Ishikawa (cell line): ENCODE results near the gene CRACR2B.

Source experiments
- EP300 ChIP-seq: IDR thresholded peaks from 2 replicates; pipeline ENCODE4 v1.6.1; 2012; ENCODE audit warnings: borderline replicate concordance
- TAF1 ChIP-seq: IDR thresholded peaks from 2 replicates; pipeline ENCODE4 v1.6.1; 2012; ENCODE audit warnings: low read depth, mild to moderate bottlenecking
- TCF12 ChIP-seq: IDR thresholded peaks from 2 replicates; pipeline ENCODE4 v1.6.1; 2012; ENCODE audit warnings: low read depth
- YY1 ChIP-seq: IDR thresholded peaks from 2 replicates; pipeline ENCODE4 v1.6.1; 2012; ENCODE audit warnings: low read depth
- TF ChIP-seq, protein P1 (sequence below): IDR thresholded peaks from 2 replicates; pipeline ENCODE4 v1.6.1; 2012
- TF ChIP-seq, protein P2 (sequence below): IDR thresholded peaks from 2 replicates; pipeline ENCODE4 v1.6.1; 2012; ENCODE audit warnings: low read depth, mild to moderate bottlenecking

DNA sequence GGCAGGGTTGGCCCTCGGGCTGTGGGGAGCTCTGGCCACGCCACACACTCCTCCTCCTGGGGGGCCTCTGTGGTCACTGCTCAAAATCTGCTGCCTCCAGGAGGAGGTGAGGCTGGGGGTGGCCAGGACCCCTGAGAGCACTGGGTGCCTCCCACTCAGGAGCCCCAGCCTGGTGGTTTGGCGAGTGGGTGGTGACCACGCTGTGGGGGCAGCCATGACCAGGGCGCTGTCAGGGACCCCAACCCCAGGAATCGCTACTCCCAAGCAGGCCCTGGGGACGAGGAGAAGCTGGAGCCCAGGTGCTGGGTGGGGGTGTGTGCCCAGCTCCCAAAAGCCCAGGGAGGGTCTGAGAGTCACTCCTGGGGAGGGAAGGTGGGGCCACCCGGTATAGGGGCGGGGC lies 45.1 kb downstream of the CRACR2B start:
- TF ChIP-seq EP300, result no peak
- TF ChIP-seq, protein P1, sequence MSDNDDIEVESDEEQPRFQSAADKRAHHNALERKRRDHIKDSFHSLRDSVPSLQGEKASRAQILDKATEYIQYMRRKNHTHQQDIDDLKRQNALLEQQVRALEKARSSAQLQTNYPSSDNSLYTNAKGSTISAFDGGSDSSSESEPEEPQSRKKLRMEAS, result no peak
- TF ChIP-seq TCF12, result no peak
- no peak for TF ChIP-seq YY1
- TF ChIP-seq TAF1, result no peak
- TF ChIP-seq, protein P2, sequence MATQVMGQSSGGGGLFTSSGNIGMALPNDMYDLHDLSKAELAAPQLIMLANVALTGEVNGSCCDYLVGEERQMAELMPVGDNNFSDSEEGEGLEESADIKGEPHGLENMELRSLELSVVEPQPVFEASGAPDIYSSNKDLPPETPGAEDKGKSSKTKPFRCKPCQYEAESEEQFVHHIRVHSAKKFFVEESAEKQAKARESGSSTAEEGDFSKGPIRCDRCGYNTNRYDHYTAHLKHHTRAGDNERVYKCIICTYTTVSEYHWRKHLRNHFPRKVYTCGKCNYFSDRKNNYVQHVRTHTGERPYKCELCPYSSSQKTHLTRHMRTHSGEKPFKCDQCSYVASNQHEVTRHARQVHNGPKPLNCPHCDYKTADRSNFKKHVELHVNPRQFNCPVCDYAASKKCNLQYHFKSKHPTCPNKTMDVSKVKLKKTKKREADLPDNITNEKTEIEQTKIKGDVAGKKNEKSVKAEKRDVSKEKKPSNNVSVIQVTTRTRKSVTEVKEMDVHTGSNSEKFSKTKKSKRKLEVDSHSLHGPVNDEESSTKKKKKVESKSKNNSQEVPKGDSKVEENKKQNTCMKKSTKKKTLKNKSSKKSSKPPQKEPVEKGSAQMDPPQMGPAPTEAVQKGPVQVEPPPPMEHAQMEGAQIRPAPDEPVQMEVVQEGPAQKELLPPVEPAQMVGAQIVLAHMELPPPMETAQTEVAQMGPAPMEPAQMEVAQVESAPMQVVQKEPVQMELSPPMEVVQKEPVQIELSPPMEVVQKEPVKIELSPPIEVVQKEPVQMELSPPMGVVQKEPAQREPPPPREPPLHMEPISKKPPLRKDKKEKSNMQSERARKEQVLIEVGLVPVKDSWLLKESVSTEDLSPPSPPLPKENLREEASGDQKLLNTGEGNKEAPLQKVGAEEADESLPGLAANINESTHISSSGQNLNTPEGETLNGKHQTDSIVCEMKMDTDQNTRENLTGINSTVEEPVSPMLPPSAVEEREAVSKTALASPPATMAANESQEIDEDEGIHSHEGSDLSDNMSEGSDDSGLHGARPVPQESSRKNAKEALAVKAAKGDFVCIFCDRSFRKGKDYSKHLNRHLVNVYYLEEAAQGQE, result no peak
